HepG2 (cell line): Measurements from ENCODE around the gene OR51E2. TPM values are rescaled to one million over a fixed set of nuclear protein-coding genes. Genes with fewer than 3 reads are reported as not detected.

ENCODE experiments used
- ATAC-seq: fragments of 200-7000 bp; cut with Tn5 transposase; 3 replicates; pipeline ENCODE4 v1.9.1; 2020; ENCODE audit warnings: mild to moderate bottlenecking, moderate library complexity
- BruUV-seq: library from RNA; stranded (reverse); fragments of 400-500 nt; replicated peaks from 2 replicates; lab custom pipeline; 2021; lab: Mats Ljungman, UMichigan
- CTCF ChIA-PET: fragments of 300-600 bp; formaldehyde crosslinking; extraction: SDS; loops from one replicate; lab custom pipeline; 2021; ENCODE audit warnings: low total read pairs, inconsistent platforms, low intra/inter-chr PET ratio; lab: Yijun Ruan, JAX
- POLR2A ChIA-PET: fragments of 350-600 bp; sonication (Branson Sonifier 250); formaldehyde crosslinking; loops from one replicate; lab custom pipeline; 2020; ENCODE audit warnings: antibody characterized with exemption, inconsistent platforms; lab: Yijun Ruan, JAX
- DNase-seq: peaks from one replicate; pipeline ENCODE4 v3.0.0-alpha.2; 2015; ENCODE audit warnings: low spot score
- FAIRE-seq: peaks from 3 replicates; lab custom pipeline; 2011; peaks lifted over from hg19 to GRCh38; lab: Jason Lieb, UNC
- H2AFZ ChIP-seq: one replicate; pipeline ENCODE4 v1.6.1; 2011; ENCODE audit warnings: low read length, inconsistent platforms
- H3K27ac ChIP-seq: fragments of 300-600 bp; 3 replicates; pipeline ENCODE4 v1.8.0; 2011; ENCODE audit warnings: mixed run types, mild to moderate bottlenecking, mixed read lengths, low read length, inconsistent platforms; ENCODE audit not compliant: insufficient read depth; ENCODE audit errors: extremely low read length
- H3K27me3 ChIP-seq, 2 experiments: fragments of 200-600 bp in 1 of 2; 2 replicates in 1 of 2; 3 replicates in 1 of 2; pipeline versions ENCODE4 v1.6.0 to v1.8.0; 2011; ENCODE audit warnings: low read length in 2 of 2, mild to moderate bottlenecking in 2 of 2, moderate library complexity in 2 of 2, inconsistent platforms in 1 of 2; ENCODE audit not compliant: insufficient read depth in 2 of 2, control insufficient read depth in 1 of 2
- H3K36me3 ChIP-seq, 2 experiments: fragments of 200-600 bp in 1 of 2; replicated peaks in 1 of 2; 2 replicates in 1 of 2; 3 replicates in 1 of 2; pipeline versions ENCODE4 v1.5.1 to v1.8.0; 2011; ENCODE audit warnings: low read length in 2 of 2, inconsistent platforms in 1 of 2; ENCODE audit not compliant: insufficient read depth in 2 of 2, control insufficient read depth in 1 of 2
- H3K4me1 ChIP-seq: 2 replicates; pipeline ENCODE4 v1.5.1; 2012; ENCODE audit warnings: low read length, inconsistent platforms; ENCODE audit not compliant: insufficient read depth
- H3K4me2 ChIP-seq: 2 replicates; pipeline ENCODE4 v1.6.0; 2011; ENCODE audit warnings: low read depth, low read length, inconsistent platforms
- H3K4me3 ChIP-seq, 3 experiments: fragments of 200-600 bp in 1 of 3; sonication (generic), shearing (Covaris generic) in 1 of 3; replicated peaks in 1 of 3; 2 replicates each; pipeline ENCODE4 v1.5.1; 2011 to 2016; ENCODE audit warnings: low read length in 3 of 3, inconsistent platforms in 2 of 3, low read depth in 2 of 3, mild to moderate bottlenecking in 2 of 3, control low read depth in 1 of 3, mixed read lengths in 1 of 3; ENCODE audit not compliant: insufficient read depth in 1 of 3
- H3K79me2 ChIP-seq: one replicate; pipeline ENCODE4 v1.6.1; 2011; ENCODE audit warnings: low read length, inconsistent platforms; ENCODE audit not compliant: insufficient read depth
- H3K9ac ChIP-seq: 2 replicates; pipeline ENCODE4 v1.6.0; 2011; ENCODE audit warnings: mild to moderate bottlenecking, low read depth, low read length, inconsistent platforms; ENCODE audit not compliant: insufficient read depth
- H3K9me3 ChIP-seq: 2 replicates; pipeline ENCODE4 v1.5.1; 2012; ENCODE audit warnings: mild to moderate bottlenecking, low read length
- H4K20me1 ChIP-seq: 2 replicates; pipeline ENCODE4 v1.6.0; 2011; ENCODE audit warnings: inconsistent platforms, mild to moderate bottlenecking, low read length, moderate library complexity; ENCODE audit not compliant: insufficient read depth
- MBD4 ChIP-seq: IDR thresholded peaks from 2 replicates; pipeline ENCODE4 v1.6.1; 2012; ENCODE audit warnings: low read length, inconsistent platforms, borderline replicate concordance
- MYPOP ChIP-seq: sonication (generic); formaldehyde crosslinking; IDR thresholded peaks from 2 replicates; pipeline ENCODE4 v1.8.1; 2023; ENCODE audit warnings: mild to moderate bottlenecking, moderate library complexity, missing genetic modification reagents
- NFATC3 ChIP-seq: sonication (generic); formaldehyde crosslinking; IDR thresholded peaks from 2 replicates; pipeline ENCODE4 v1.5.1; 2020; ENCODE audit warnings: mild to moderate bottlenecking, missing genetic modification reagents
- POGZ ChIP-seq: sonication (generic); formaldehyde crosslinking; IDR thresholded peaks from 2 replicates; pipeline ENCODE4 v1.4.0; 2020; ENCODE audit warnings: mild to moderate bottlenecking, missing genetic modification reagents
- SRSF9 ChIP-seq: fragments of 200-400 bp; formaldehyde crosslinking; IDR thresholded peaks from 2 replicates; pipeline ENCODE4 v1.6.1; 2018; ENCODE audit warnings: borderline replicate concordance, mild to moderate bottlenecking, low read depth, low read length; ENCODE audit not compliant: insufficient read depth, poor library complexity, severe bottlenecking
- YEATS2 ChIP-seq: sonication (generic); formaldehyde crosslinking; IDR thresholded peaks from 2 replicates; pipeline ENCODE4 v1.4.0; 2020; ENCODE audit warnings: missing genetic modification reagents, borderline replicate concordance
- ZNF768 ChIP-seq: sonication (generic); formaldehyde crosslinking; IDR thresholded peaks from 2 replicates; pipeline ENCODE4 v1.4.0; 2020; ENCODE audit warnings: missing genetic modification reagents
- ZSCAN20 ChIP-seq: sonication (generic); formaldehyde crosslinking; IDR thresholded peaks from 2 replicates; pipeline ENCODE4 v1.4.0; 2020; ENCODE audit warnings: missing genetic modification reagents, mild to moderate bottlenecking, borderline replicate concordance
- ZSCAN9 ChIP-seq: IDR thresholded peaks from 2 replicates; pipeline ENCODE4 v1.6.1; 2016; ENCODE audit warnings: borderline replicate concordance
- WGBS: methylation state at CpG from one replicate; pipeline ENCODE4 v1.1.6; 2017; ENCODE audit warnings: low lambda C conversion rate; 5-methylcytosine and 5-hydroxymethylcytosine counted together
- in situ Hi-C: cut with HindIII; loops from 2 replicates; pipeline ENCODE4 v1.10.0; 2017; ENCODE audit warnings: low pct_unique_long_range_greater_than_20kb; ENCODE audit not compliant: extremely low pct_ligation_motif_present
- intact Hi-C: fragments of 100-400 bp; cut with micrococcal nuclease; formaldehyde crosslinking; loops from one replicate; pipeline ENCODE4 v1.10.0; 2022; ENCODE audit not compliant: unreplicated experiment
- polyA plus RNA-seq, 8 experiments: library from polyadenylated mRNA; depleted of rRNA in 3 of 8; stranded (reverse) in 7 of 8; unstranded in 1 of 8; fragments of >200 nt; fragmentation: Illumina TruSeq in 4 of 8; extraction: Trizol in 4 of 8; gene quantifications; 2 replicates each; pipeline versions ENCODE4 v1.2.1 to v1.2.3, GENCODE V29; 2011 to 2016; ENCODE audit warnings: low read depth in 4 of 8, missing spikeins in 1 of 8, mixed read lengths in 1 of 8; ENCODE audit not compliant: insufficient read depth in 1 of 8
- total RNA-seq, 5 experiments: library from RNA; depleted of rRNA; stranded (reverse); fragments of >200 nt; fragmentation: Illumina TruSeq; extraction: Trizol; gene quantifications; 2 replicates each; pipeline ENCODE4 v1.2.3, GENCODE V29; 2016; ENCODE audit warnings: low read depth in 1 of 5
- TF ChIP-seq, protein P1 (sequence below): sonication (generic); formaldehyde crosslinking; IDR thresholded peaks from 2 replicates; pipeline ENCODE4 v1.5.0; 2020; ENCODE audit warnings: missing genetic modification reagents
- TF ChIP-seq, protein P2 (sequence below): sonication (generic); formaldehyde crosslinking; IDR thresholded peaks from 2 replicates; pipeline ENCODE4 v1.4.0; 2020; ENCODE audit warnings: low read depth, mild to moderate bottlenecking, missing genetic modification reagents
- TF ChIP-seq, protein P3 (sequence below): sonication (generic); formaldehyde crosslinking; IDR thresholded peaks from 2 replicates; pipeline ENCODE4 v1.8.1; 2022; ENCODE audit warnings: mild to moderate bottlenecking, missing genetic modification reagents
- TF ChIP-seq, protein P4 (sequence below): IDR thresholded peaks from 2 replicates; pipeline ENCODE4 v1.6.1; 2012; ENCODE audit warnings: low read length, improper control_type of control experiment

OR51E2 gene
- total and polyA plus RNA-seq, 2 of the 13 experiments (the other 11 are each of a cell fraction or from before 2014, with no cell fraction given) = not detected

GRCh38 chr11:4642043-4642442 is 55.6 kb downstream of the OR51E2 start:
- FAIRE-seq = no peak
- no peak overlapping the region for H3K9ac ChIP-seq
- H3K27me3 ChIP-seq = peaks cover 0 to 44% of the 10 kb centered on the region in 2 experiments
- POLR2A ChIA-PET = no interaction called here
- in situ Hi-C loops (no loop called here), intact Hi-C loops (no loop called here)
- H3K4me3 ChIP-seq = no peak overlapping the region
- no TSS peak for BruUV-seq
- WGBS = 3% methylated on average over 6 of the region's 7 CpGs
- H3K4me1 ChIP-seq = no peaks in the 10 kb centered on the region
- H3K79me2 ChIP-seq = no peaks in the 10 kb centered on the region
- H3K27ac ChIP-seq = no peak overlapping the region
- no peaks in the 10 kb centered on the region for H3K36me3 ChIP-seq
- H4K20me1 ChIP-seq = peaks cover 4% of the 10 kb centered on the region; the same call in 1 of the 2 replicates
- H2AFZ ChIP-seq = no peak overlapping the region
- TF ChIP-seq POGZ (CRISPR knock-in tag) = no peak
- no peak for TF ChIP-seq ZSCAN9 (CRISPR knock-in tag)
- no peak for TF ChIP-seq NFATC3 (CRISPR knock-in tag)
- TF ChIP-seq MBD4 = no peak
- TF ChIP-seq, protein P1, sequence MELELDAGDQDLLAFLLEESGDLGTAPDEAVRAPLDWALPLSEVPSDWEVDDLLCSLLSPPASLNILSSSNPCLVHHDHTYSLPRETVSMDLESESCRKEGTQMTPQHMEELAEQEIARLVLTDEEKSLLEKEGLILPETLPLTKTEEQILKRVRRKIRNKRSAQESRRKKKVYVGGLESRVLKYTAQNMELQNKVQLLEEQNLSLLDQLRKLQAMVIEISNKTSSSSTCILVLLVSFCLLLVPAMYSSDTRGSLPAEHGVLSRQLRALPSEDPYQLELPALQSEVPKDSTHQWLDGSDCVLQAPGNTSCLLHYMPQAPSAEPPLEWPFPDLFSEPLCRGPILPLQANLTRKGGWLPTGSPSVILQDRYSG (CRISPR knock-in tag) = no peak
- no peak for TF ChIP-seq YEATS2
- TF ChIP-seq ZNF768 (CRISPR knock-in tag) = no peak
- TF ChIP-seq SRSF9 = no peak
- TF ChIP-seq MYPOP (CRISPR knock-in tag) = no peak
- no peak for TF ChIP-seq ZSCAN20 (CRISPR knock-in tag)
- TF ChIP-seq, protein P2, sequence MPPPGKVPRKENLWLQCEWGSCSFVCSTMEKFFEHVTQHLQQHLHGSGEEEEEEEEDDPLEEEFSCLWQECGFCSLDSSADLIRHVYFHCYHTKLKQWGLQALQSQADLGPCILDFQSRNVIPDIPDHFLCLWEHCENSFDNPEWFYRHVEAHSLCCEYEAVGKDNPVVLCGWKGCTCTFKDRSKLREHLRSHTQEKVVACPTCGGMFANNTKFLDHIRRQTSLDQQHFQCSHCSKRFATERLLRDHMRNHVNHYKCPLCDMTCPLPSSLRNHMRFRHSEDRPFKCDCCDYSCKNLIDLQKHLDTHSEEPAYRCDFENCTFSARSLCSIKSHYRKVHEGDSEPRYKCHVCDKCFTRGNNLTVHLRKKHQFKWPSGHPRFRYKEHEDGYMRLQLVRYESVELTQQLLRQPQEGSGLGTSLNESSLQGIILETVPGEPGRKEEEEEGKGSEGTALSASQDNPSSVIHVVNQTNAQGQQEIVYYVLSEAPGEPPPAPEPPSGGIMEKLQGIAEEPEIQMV (CRISPR knock-in tag) = no peak
- TF ChIP-seq, protein P3, sequence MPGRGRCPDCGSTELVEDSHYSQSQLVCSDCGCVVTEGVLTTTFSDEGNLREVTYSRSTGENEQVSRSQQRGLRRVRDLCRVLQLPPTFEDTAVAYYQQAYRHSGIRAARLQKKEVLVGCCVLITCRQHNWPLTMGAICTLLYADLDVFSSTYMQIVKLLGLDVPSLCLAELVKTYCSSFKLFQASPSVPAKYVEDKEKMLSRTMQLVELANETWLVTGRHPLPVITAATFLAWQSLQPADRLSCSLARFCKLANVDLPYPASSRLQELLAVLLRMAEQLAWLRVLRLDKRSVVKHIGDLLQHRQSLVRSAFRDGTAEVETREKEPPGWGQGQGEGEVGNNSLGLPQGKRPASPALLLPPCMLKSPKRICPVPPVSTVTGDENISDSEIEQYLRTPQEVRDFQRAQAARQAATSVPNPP (CRISPR knock-in tag) = no peak
- TF ChIP-seq, protein P4, sequence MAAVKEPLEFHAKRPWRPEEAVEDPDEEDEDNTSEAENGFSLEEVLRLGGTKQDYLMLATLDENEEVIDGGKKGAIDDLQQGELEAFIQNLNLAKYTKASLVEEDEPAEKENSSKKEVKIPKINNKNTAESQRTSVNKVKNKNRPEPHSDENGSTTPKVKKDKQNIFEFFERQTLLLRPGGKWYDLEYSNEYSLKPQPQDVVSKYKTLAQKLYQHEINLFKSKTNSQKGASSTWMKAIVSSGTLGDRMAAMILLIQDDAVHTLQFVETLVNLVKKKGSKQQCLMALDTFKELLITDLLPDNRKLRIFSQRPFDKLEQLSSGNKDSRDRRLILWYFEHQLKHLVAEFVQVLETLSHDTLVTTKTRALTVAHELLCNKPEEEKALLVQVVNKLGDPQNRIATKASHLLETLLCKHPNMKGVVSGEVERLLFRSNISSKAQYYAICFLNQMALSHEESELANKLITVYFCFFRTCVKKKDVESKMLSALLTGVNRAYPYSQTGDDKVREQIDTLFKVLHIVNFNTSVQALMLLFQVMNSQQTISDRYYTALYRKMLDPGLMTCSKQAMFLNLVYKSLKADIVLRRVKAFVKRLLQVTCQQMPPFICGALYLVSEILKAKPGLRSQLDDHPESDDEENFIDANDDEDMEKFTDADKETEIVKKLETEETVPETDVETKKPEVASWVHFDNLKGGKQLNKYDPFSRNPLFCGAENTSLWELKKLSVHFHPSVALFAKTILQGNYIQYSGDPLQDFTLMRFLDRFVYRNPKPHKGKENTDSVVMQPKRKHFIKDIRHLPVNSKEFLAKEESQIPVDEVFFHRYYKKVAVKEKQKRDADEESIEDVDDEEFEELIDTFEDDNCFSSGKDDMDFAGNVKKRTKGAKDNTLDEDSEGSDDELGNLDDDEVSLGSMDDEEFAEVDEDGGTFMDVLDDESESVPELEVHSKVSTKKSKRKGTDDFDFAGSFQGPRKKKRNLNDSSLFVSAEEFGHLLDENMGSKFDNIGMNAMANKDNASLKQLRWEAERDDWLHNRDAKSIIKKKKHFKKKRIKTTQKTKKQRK = no peak
- no peak for DNase-seq
- CTCF ChIA-PET = no interaction called here
- H3K9me3 ChIP-seq = no peaks in the 10 kb centered on the region
- no peak overlapping the region for H3K4me2 ChIP-seq
- no peak for ATAC-seq
